IMR-90 (cell line): Measurements from ENCODE around the gene DKK3.

Experiments
- CTCF ChIP-seq: conservative IDR thresholded peaks from 2 replicates; pipeline ENCODE4 v1.5.1; 2012; ENCODE audit warnings: mild to moderate bottlenecking, low read depth, low read length, improper control_type of control experiment
- FOS ChIP-seq: fragments of 150-350 bp; IDR thresholded peaks from 2 replicates; pipeline ENCODE4 v1.6.1; 2016; ENCODE audit warnings: low read depth, low read length
- MXI1 ChIP-seq: IDR thresholded peaks from 2 replicates; pipeline ENCODE4 v1.6.1; 2012; ENCODE audit warnings: low read depth, mild to moderate bottlenecking, low read length, moderate library complexity, borderline replicate concordance
- RAD21 ChIP-seq: IDR thresholded peaks from 2 replicates; pipeline ENCODE4 v1.6.1; 2012; ENCODE audit warnings: low read length, improper control_type of control experiment
- USF2 ChIP-seq: fragments of 150-350 bp; IDR thresholded peaks from 2 replicates; pipeline ENCODE4 v1.6.1; 2017; ENCODE audit warnings: mild to moderate bottlenecking, antibody characterized with exemption, low read length, low read depth

DNA sequence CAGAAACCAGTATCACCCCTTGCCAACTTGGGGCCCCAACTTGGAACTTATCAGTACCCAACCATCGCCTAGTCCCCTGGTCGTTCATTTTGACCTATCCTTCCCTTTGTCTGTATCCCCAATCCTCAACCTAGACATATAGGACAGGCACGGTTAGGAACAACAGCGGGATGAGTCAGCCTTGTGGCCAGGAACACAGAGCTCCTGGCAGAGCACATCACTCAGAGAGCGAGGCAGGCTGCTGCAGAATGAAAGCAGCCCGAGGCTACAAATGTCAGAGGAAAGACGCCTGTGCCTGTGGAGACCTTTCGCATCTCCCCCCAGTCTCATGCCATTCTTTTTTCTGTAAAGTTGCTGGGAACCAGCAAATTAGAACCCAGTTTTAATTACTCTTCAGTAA is 14.6 kb downstream of the DKK3 start:
- TF ChIP-seq CTCF (no peak), FOS (peak; percentile 61; the same call in 1 of the 2 replicates), MXI1 (0 out of 2 replicates have a peak, but pooled peaks have one; percentile 20), USF2 (no peak), RAD21 (no peak)
